Measurements from ENCODE around the gene MEDAG. TPM values are rescaled to one million over a fixed set of nuclear protein-coding genes. Genes with fewer than 3 reads are reported as not detected.

MEDAG gene
- total RNA-seq, 4 donors from 2014 or later, result 10.3 to 35.9 (median 14.2) TPM

GRCh38 chr13:30862707-30863106, 43.4 kb upstream of the MEDAG start:
- no peak for TF ChIP-seq CTCF (IDR thresholded peaks at IDR 0.05)
- no peak for TF ChIP-seq POLR2A (IDR thresholded peaks at IDR 0.05)
- 62 to 77% methylated on average over 17 of the region's 17 CpGs for WGBS, 2 donors
- intact Hi-C loops (cut with DNase I; ENCODE audit: low total_unique reads), result no loop called here
- no peak overlapping the region for H3K4me3 ChIP-seq (ENCODE audit: low read depth, poor library complexity, severe bottlenecking)
- peak in 1 of 2 donors; percentile 83 for DNase-seq (ENCODE audit: low spot score in 2 of 2)

- no peak for TF ChIP-seq POLR2A (IDR thresholded peaks at IDR 0.05)
- TF ChIP-seq CTCF (IDR thresholded peaks at IDR 0.05), result no peak
- intact Hi-C loops (cut with DNase I; ENCODE audit: low total_unique reads), result no loop called here
- 91 to 94% methylated on average over 8 of the region's 8 CpGs for WGBS, 2 donors
- H3K4me3 ChIP-seq (ENCODE audit: low read depth, poor library complexity, severe bottlenecking), result no peak overlapping the region
- peak in 1 of 2 donors; percentile 40 for DNase-seq (ENCODE audit: low spot score in 2 of 2)
These were observed 42.8 kb upstream of the MEDAG start for GRCh38 chr13:30863231-30863630.

GRCh38 chr13:30863796-30864195, 42.3 kb upstream of the MEDAG start:
- TF ChIP-seq POLR2A (IDR thresholded peaks at IDR 0.05) (no peak), CTCF (IDR thresholded peaks at IDR 0.05) (no peak)
- WGBS, 2 donors, result 83 to 85% methylated on average over 7 of the region's 7 CpGs
- intact Hi-C loops (cut with DNase I; ENCODE audit: low total_unique reads), result no loop called here
- DNase-seq (ENCODE audit: low spot score in 2 of 2), result peak in 1 of 2 donors; percentile 10
- H3K4me3 ChIP-seq (ENCODE audit: low read depth, poor library complexity, severe bottlenecking), result no peak overlapping the region

- TF ChIP-seq POLR2A (IDR thresholded peaks at IDR 0.05), result no peak
- TF ChIP-seq CTCF (IDR thresholded peaks at IDR 0.05), result no peak
- no peak overlapping the region for H3K4me3 ChIP-seq (ENCODE audit: low read depth, poor library complexity, severe bottlenecking)
- intact Hi-C loops (cut with DNase I; ENCODE audit: low total_unique reads), result no loop called here
- DNase-seq (ENCODE audit: low spot score in 2 of 2), result peak in 1 of 2 donors; percentile 83
- WGBS, 2 donors, result 57 to 60% methylated on average over 5 of the region's 5 CpGs
These were observed 41.5 kb upstream of the MEDAG start for GRCh38 chr13:30864433-30865122.

GRCh38 chr13:30865123-30866049, 40.7 kb upstream of the MEDAG start:
- intact Hi-C loops (cut with DNase I; ENCODE audit: low total_unique reads), result no loop called here
- TF ChIP-seq CTCF (IDR thresholded peaks at IDR 0.05) (peak in 1 of 3 donors; percentile 92), POLR2A (IDR thresholded peaks at IDR 0.05) (no peak)
- no peak overlapping the region for H3K4me3 ChIP-seq (ENCODE audit: low read depth, poor library complexity, severe bottlenecking)
- 12 to 20% methylated on average over 17 of the region's 17 CpGs for WGBS, 2 donors
- peak; percentile 80 to 96 for DNase-seq (ENCODE audit: low spot score in 2 of 2)

Measured in lower leg skin (tissue), 4 donors.